Measurements from ENCODE around the gene MFRP.

The MFRP gene

DNA sequence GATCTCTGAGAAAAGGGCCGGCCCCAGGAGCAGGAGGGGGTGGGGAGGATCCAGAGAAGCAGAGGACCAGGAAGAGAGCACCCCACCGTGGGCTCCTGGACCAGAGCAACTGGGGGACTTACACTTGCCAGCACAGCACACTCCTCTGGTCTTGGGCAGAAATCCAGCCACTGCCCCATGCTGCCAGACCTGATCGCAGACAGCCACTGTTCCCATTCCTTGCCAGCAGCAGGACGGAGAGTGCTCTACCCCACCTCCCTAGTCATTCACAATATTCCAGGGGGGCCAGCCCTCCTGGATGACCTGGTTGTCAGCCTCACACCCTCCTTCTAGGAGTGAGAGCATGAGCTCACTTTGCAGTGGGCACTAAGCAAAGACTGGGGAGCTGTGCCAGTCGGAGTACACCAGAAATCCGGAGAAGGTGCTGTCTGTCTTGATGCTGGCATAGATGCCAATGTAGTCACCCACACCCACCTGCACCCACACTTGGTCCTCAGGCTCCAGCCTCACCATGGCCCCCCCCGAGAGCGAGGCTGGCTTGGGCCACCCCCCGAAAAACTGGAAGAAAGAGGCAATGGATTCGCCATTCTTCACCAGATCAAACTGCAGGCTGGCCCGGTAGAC lies 7.4 kb downstream of the MFRP start:
- no peak for DNase-seq (ENCODE audit: low read depth, low spot score)

DNA sequence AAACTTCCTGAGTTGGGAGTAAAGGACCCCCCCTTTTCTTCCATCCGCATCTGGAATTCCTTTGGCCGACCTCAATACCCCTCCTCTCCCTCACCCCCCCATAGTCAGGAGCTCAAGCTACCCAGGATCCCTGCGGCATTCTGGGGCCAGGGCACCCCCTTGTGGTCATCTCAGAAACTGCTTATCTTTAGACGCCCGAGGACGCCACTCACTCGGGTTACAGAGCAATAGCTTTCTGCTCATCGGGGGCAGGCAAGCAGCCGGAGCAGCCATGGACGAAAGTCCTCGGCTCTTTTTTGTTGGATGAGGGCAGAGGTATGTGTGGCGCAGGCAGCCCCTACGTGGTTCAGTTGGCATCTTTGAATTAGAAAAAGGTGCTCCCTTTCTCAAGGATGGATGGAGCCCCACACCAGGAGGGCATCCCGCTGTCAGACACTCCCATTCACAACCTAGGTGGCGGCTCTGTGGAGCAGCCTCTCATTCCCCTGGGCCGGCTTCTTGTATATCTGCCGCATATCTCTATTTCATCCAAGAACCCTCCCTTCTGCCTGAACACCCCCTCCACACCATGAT lies 8.1 kb downstream of the MFRP start:
- peak; percentile 93 for DNase-seq (ENCODE audit: low read depth, low spot score)

DNA sequence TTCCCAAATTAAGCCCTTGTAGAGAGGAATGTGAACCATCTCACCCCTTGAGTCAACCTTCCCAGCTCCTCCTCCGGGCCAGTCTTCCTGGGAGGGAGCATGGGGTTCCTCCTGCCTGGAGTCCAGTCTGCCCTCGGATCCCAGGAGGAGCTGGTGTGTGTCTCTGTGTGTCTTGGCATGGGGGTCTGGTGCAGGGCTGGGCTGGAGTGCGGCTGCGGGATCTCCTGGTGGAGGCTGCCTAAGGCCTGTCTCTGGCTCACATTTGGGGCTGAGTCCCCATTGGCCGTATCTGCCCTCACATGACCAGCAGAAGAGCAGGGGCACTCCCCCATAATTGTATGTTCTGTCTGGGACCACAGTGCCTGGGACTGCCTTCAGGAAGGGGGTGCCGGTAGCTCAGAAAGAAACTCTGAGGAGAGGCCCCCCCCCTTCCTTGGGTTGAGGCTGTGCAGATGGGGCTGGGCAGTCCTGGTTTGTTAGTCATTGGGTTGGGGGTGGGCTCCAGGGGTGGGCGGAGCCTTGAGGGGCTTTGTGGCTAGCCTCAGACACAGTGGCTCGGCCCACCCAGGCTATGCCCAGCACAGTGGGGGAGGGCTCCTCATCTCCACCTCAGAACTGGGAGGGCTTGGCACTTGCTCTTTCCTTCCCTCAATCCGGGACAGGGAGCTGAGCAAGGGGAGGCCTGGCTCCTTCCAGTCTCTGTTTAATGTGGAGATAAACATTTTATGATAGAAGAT lies 8.8 kb downstream of the MFRP start:
- peak; percentile 86 for DNase-seq (ENCODE audit: low read depth, low spot score)

DNA sequence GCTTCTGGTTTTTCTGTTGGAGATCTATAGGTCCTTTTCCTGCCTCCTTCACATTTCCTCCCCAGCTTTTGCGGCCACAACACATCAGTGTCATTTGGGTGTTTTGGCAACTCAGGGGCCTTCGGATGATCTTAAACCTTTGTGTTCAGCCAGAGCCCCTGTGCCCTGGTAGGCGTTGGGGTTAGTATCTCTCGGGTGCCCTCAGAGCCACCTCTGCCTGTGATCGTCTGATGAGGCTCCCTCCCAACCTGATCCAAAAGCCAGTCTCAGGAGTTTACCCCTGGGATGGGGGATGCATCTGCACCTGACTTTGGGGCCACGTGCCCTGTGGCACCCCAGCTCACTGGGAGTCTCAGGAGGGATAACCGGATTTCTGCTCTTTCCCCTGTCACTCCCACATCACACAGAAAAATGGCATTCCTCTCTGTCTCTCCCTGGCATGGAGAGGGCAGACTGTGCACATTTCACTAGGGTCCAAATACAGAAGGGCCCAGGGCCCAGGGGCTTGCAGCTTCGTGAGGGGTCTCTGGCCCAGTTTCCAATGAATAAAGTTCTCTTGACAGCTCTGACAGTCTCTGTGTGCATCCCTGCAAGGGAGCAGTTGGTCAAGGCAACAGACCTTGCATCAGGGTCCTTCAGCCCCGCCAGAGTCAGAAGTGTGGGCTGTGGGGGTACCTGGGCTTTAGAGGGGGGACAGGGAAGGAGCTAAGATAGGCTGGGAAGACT lies 9.6 kb downstream of the MFRP start:
- DNase-seq (ENCODE audit: low read depth, low spot score) = no peak

DNA sequence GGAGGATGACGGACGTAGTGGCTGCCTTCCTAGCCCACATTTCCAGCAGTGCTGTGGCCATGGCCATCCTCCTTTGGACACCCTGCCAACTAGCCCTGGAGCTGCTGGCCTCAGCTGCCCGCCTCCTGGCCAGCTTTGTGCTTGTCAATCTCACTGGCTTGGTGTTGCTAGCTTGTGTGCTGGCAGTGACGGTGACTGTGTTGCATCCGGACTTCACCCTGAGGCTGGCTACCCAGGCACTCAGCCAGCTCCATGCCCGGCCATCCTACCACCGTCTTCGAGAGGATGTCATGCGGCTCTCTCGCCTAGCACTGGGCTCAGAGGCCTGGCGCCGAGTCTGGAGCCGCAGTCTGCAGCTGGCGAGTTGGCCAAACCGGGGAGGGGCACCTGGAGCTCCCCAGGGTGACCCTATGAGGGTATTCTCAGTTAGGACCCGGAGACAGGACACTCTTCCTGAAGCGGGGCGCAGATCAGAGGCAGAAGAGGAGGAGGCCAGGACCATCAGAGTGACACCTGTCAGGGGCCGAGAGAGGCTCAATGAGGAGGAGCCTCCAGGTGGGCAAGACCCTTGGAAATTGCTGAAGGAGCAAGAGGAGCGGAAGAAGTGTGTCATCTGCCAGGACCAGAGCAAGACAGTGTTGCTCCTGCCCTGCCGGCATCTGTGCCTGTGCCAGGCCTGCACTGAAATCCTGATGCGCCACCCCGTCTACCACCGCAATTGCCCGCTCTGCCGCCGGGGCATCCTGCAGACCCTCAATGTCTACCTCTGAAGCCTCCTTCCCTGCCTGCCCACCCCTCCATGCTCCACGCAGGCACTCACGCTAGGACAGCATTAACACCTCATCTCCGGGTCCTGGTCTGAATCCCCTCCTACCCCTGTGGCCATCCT lies 10.6 kb downstream of the MFRP start:
- no peak for DNase-seq (ENCODE audit: low read depth, low spot score)

DNA sequence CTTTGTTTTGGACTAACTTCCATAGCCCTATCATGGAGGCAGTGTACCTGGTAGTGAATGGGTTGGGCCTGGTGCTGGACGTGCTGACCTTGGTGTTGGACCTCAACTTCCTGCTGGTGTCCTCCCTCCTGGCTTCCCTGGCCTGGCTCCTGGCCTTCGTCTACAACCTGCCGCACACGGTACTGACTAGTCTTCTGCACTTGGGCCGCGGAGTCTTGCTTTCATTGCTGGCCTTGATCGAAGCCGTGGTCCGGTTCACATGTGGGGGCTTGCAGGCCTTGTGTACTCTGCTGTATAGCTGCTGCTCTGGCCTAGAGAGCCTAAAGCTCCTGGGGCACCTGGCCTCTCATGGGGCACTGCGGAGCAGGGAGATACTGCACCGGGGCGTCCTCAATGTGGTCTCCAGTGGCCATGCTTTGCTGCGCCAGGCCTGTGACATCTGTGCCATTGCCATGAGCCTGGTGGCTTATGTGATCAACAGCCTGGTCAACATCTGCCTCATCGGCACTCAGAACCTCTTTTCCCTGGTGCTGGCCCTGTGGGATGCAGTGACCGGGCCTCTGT lies 11.3 kb downstream of the MFRP start:
- DNase-seq (ENCODE audit: low read depth, low spot score) = no peak

DNA sequence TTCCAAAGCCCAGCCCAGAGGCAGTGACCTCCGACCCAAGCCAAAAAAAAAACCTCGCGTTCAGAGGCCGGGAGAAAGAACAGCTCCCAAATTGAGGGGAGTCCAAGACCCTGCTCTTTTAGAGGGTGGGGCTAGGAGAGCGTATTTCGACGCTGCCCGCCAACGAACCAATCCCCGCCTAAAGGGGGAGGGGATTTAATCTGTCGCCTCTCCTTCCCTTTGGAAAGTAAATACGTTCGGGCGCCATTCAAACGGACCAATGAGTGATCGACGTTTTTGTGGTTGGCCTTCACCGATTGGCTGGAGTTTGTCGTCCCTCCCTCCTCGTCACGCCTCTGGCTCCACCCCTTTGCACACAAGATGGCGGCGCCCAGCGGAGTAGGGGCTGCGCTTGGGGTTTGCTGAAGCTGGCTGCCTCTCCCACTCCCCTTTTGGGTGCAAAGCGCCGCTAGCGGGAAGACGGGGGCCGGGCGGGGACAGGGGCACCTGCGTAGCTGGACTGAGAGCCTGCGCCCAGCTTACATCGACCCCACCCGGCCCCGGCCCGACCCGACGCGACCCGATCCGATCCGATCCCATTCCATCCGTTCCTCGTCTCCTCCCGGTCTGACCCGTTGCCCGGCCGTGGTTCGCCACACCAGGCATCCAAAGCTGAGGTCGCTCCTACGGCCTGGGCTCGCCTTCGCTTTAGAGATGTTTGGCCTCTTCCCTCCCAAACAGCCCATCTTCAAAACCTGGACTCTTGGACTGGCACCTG lies 12.2 kb downstream of the MFRP start, which contains the start of gene RNF26:
TSS of gene RNF26 (plus strand) at position 354 of the 757 bp plus-strand sequence. CDS start 596 bp downstream, outside the sequence.
- peak; percentile 100 for DNase-seq (ENCODE audit: low read depth, low spot score)

DNA sequence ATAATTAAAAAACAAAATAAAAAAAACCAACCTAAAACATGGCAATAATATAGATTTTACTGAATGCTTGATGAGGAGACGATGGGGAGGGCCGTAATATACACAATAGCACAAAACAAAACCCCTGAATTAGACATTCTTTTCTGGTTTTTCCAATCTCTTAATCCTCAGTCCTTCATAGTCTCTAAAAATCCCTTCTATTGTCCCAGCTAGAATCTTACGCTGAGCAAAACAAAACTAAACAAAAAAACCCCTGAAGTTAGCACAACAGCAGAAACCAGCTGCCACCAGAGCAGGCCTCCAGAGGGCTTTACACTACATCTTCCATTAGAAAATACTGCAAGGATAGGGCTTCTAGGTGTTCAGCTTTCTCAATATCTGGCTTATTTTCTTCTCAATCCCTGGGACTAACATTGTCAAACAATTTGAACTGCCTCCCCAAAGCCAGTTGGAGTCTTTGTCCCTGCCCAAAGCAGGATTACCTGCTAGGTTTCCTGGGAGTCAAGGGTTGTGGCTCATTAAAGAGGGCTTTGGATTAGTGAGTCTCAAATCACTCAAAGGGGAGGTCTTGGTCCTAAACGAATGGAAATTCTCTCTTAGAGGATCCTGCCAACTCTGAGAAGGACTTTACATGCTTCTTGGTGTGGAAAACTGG lies 14.3 kb downstream of the MFRP start:
- DNase-seq (ENCODE audit: low read depth, low spot score) = no peak

DNA sequence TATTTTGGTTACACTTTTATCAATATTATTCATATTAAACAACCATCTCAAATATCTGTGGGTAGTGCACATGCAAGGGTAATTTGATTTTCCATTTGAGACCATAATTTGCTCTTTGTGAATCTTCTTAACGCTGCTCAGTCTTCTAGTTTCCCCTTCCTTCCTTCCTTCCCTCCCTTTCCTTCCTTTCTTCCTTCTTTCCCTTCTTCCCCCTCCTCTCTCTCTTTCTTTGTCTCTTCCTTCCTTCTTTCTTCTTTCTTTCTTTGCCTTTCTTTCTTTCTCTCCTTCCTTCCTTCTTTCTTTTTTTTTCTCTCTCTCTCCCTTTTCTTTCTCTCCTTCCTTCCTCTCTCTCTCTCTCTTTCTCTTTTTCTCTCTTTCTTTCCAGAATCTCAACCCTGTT lies 16.3 kb downstream of the MFRP start:
- no peak for DNase-seq (ENCODE audit: low read depth, low spot score)

DNA sequence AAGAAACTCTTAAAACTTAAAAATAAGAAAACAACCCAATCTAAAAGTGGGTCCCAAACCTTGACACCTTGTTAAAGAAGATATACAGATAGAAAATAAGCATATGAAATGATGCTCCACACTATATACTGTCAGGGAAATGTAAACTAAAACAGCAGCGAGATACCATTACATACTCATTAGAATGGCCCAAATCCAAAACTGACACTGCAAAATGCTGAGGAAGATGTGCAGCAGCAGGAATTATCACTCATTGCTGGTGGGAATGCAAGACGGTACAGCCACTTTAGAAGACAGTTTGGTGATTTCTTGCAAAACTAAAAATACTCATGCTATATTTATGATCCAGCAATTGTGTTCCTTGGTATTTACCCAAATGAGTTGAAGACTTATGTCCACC lies 17.2 kb downstream of the MFRP start:
- no peak for DNase-seq (ENCODE audit: low read depth, low spot score)

DNA sequence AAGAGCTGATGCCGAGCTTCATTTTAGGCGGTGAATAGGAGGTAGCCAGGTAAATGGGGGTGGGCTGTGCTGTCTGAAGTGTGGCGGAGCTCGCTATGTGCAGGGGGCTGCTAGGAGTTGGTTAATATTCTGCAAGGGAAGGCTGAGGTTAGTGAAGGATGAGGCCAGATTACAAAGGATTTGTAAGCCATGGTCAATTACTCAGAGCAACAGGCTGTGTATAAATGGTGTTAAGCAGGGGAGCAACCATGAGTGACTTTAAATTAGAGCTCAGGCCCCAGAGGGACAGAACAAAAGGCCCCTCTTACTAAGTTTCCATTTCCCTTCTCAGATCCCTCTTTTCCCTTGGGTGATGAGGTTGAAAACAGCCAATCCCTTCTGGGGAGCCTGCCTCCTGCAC lies 22.3 kb downstream of the MFRP start:
- no peak for DNase-seq (ENCODE audit: low read depth, low spot score)

DNA sequence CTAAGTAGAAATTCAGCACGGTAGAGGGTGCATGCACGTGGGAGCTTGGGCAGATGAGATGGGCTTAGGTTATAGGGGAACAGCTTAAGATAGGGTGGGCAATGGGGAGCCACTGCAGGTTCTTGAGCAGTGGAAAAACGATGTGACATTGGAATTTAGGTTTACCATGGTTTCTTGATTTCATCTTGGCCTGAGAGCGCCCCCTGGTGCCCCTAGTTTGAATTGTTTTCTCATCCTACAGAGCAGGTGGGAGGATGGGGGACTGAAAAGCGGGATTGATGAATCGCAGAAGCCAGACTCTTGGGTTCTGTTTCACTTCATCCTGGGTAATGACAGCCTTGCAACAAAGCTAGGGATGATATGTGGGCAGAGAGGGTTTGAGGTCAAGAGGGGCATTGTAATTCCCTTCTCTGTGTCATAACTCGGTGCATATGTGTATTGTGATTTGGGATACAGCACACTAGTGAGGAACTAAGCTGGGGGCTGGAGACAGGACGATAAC lies 22.9 kb downstream of the MFRP start:
- DNase-seq (ENCODE audit: low read depth, low spot score) = peak; percentile 84

DNA sequence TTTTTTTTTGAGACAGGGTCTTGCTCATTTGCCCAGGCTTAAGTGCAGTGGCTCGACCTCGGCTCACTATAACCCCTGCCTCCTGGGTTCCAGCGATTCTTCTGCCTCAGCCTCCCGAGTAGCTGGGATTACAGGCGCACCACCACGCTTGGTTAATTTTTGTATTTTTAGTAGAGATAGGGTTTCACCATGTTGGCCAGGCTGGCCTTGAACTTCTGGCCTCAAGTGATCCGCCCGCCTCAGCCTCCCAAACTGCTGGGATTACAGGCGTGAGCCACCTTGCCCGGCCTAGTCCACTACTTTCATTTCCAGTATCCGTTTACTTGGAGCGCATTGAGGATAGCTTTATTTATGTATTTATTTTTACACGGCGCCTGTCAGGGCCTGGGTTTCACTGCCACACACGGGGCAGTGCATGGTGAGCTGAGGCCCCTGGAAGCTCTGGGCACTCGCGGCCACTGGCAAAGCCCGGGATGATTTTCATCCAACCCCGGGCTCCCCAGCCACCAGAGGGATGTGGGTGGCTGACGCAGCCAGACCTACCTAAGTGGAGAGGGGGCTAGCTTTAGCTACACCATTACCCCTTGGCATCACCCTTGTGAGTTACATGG lies 23.5 kb downstream of the MFRP start:
- DNase-seq (ENCODE audit: low read depth, low spot score) = no peak

DNA sequence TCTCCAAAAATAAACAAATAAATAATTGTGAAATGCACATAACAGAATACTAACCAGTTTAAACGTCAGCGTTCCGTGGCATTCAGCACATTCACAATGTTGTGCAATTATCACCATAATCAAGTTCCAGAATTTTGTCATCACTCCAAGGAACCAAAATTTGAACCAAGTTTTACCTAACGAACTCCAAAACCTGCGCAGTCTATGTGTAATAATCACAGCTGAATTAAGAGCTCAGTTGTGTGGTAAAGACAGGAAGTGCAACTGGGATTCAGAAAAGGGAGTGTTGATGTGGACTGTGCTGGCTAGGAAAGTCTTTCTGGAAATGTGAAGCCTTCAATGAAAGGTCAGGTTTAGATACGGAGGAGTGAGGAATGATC lies 24.2 kb downstream of the MFRP start:
- DNase-seq (ENCODE audit: low read depth, low spot score) = no peak

DNA sequence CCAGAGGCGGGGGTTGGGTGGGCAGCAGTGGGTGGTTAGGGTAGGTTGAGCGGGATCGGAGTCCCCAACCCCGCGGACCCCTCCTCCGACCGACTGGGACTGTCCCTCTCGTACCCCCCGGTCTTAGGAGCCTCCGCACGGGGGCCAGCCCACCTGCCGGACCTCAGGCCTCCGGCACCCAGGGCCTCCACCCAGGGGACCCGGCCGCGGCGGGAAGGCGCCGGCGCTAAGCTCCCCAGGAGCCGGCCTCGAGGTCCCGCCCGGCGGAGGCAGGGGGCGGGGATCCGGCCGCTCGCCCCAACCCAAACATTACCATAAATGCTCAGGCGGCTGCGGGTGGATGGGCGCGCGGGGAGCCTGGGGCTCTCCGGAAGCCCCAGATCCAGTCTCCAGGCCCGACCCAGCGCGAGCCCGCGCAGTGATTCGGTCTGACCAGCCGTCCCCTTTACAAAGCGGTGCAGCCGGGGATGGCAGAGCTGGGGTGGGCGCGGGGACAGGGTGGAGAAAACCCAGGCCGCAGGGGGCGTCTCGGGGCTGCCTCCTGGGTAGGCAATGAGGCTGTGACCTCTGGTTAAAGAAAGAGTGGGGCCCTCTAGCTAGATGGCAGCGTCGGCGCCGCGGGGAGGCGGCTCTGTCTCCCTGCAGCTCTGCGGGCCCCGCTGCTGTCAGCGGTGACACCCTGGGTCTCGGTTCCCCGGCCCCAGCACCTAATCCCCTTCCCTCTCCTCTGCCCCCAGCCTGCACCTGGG lies 25.6 kb downstream of the MFRP start:
- DNase-seq (ENCODE audit: low read depth, low spot score) = peak; percentile 74

DNA sequence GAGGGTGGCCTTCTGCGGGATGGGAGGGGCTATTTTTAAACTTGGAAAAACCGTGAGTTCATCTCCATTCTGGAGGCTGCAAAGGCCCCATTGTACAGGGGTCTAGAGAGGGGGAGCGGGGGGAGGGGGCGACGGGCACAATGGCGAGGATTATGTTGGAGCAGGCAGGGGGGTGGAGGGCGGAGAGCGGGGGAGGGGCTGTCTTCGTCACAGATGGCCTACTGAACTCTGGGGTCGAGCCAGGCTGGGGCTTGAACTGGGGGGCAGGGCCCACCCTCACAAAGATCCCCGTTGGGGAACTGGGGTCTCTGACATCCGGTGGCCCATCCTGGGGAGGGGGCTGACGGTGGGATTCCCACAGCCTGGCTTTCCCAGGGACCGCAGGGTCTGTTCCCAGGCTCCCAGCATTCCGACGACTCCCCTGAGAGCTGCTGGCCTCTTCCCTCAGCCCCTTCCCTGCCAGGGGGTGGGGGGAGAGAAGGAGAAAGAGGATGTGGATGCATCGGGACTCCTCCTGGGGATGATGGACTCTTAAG lies 26.2 kb downstream of the MFRP start:
- peak; percentile 63 for DNase-seq (ENCODE audit: low read depth, low spot score)

DNA sequence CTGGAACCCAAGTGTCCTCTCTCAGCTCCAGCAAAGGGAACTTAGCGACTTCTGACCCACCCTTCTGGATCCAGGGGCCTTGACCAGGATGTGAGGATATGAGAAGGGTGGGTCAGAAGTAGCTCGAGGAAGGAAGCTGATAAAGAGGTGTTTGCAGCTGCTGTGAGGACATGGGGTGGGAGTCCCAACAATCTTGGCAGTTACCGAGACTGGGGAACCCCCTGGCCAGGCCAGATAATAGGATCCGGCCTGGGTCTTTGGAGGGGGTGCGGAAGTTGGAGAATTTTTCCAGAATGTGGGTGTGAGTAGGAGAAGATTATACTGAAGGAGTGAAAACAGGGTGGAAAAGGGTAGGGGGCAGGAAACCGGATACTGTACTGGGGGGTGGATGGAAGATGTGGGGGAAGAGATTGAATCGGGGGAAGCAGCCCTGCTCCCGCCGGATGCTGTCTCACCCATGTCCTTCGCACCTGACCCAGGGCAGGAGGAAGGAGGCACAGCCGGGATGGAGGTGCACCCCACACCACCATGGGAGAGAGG lies 26.7 kb downstream of the MFRP start:
- DNase-seq (ENCODE audit: low read depth, low spot score) = no peak

DNA sequence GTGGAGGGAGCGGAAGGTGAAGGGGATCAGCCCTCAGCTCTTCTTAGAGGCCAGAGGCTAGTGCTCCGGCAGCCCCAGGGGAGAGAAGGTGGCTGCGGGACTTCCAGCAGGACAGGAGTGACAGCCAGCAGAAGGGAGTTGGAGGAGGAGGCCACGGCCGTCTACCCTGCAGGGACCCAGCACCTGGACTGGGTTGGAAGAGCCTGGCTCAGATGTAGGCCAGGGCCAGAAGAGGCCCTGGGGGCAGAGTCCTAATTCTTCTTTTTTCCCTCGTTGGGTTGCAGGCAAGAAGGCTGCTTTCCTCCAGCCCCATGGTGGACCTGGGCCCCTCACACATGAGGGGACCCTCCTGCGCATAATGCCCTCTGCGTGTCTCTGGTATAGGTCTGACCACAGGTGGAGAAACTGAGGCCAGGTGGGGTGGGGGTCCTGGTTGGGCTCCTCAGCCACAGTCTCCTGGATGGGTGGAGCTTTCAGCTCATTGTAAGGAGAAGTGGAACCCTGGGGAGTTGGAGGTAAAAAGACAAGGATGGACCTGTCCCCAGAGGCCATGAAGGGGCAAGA lies 27.3 kb downstream of the MFRP start:
- no peak for DNase-seq (ENCODE audit: low read depth, low spot score)
